ENCODE results near the gene DNAH6.

DNA sequence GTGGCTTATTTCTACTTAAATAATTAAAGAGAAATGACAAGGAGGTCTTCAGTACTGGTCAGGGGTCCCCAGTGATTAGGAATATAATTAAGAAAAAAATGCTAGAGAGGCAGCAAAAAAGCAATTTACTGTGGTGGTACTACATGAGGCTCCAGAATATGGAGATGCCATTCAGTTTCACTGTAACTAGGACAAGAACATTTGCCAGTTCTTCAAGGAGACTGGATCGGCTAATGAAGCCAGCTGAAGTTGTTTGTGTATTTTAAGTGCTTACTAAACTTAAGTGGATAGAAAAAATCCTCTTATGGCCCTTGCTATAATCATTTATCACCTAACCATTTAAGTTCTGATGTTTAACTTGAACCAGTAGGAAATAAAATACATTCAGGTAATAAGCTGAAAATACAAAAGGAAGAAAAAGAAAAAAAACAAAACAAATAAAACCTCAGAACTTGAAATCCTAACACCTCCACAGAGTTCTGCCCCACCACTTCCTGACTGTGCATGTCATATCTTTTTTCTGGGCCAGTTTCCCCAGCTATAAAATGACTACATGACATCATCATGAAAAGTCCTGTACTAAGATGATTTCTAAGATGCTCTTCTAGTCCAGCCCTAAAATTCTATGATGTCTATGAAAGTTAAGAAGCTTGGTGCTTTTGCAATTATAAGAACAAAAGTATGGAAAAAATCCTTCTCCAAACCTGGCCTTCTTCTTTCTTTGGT lies 266.6 kb downstream of the DNAH6 start:
- no peak for TF ChIP-seq OSR1 (CRISPR knock-in tag; IDR thresholded peaks at IDR 0.05)
- TF ChIP-seq ZFP30 (CRISPR knock-in tag; IDR thresholded peaks at IDR 0.05) = no peak
- TF ChIP-seq, protein P1, sequence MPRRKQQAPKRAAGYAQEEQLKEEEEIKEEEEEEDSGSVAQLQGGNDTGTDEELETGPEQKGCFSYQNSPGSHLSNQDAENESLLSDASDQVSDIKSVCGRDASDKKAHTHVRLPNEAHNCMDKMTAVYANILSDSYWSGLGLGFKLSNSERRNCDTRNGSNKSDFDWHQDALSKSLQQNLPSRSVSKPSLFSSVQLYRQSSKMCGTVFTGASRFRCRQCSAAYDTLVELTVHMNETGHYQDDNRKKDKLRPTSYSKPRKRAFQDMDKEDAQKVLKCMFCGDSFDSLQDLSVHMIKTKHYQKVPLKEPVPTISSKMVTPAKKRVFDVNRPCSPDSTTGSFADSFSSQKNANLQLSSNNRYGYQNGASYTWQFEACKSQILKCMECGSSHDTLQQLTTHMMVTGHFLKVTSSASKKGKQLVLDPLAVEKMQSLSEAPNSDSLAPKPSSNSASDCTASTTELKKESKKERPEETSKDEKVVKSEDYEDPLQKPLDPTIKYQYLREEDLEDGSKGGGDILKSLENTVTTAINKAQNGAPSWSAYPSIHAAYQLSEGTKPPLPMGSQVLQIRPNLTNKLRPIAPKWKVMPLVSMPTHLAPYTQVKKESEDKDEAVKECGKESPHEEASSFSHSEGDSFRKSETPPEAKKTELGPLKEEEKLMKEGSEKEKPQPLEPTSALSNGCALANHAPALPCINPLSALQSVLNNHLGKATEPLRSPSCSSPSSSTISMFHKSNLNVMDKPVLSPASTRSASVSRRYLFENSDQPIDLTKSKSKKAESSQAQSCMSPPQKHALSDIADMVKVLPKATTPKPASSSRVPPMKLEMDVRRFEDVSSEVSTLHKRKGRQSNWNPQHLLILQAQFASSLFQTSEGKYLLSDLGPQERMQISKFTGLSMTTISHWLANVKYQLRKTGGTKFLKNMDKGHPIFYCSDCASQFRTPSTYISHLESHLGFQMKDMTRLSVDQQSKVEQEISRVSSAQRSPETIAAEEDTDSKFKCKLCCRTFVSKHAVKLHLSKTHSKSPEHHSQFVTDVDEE (CRISPR knock-in tag; IDR thresholded peaks at IDR 0.05) = no peak
- no peak for TF ChIP-seq RARB (CRISPR knock-in tag; IDR thresholded peaks at IDR 0.05)
- TF ChIP-seq ZC3H10 (CRISPR knock-in tag; IDR thresholded peaks at IDR 0.05) = no peak
- TF ChIP-seq CSDC2 (CRISPR knock-in tag; IDR thresholded peaks at IDR 0.05) = no peak

All from SK-N-SH treated with all-trans-retinoic acid at 6 μM for 48 hours (cell line).